Activated CD8-positive, alpha-beta memory T cell treated with anti-CD3 and anti-CD28 coated beads, Interleukin-2, amount 50 U/mL, for 24 hours (primary cell): Measurements from ENCODE around the gene CYP51A1.
"Not testable (repeated sequence)": the region's sequence is repeated elsewhere in the genome, so short reads cannot be mapped to it uniquely, and the experiment has no call there.

Experiments used
- DNase-seq: peaks from one replicate; pipeline ENCODE4 v3.0.0-alpha.2; 2020; ENCODE audit errors: extremely low read depth

Gene CYP51A1

GRCh38 chr7:92131093-92131492 is 3.2 kb downstream of the CYP51A1 start:
- no peak for DNase-seq

DNA sequence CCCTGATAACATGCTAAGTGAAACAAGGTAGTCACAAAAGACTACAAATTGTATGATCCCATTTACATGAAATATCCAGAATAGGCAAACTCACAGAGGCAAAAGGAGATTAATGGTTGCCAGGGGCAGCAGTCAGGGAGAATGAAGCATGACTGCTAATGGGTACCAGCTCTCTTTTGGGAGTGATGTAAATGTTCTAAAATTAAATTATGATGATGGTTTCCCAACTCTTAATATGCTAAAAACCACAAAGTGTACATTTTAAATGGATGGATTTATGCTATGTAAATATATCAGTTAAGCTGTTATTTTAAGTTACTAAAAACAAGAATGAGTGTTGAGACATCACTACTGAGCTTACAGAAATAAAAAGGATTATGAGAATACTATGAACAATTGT is 12.6 kb downstream of the CYP51A1 start:
- DNase-seq = no peak

- DNase-seq = no peak
Measured at GRCh38 chr7:92119213-92119759, 15.0 kb downstream of the CYP51A1 start.

DNA sequence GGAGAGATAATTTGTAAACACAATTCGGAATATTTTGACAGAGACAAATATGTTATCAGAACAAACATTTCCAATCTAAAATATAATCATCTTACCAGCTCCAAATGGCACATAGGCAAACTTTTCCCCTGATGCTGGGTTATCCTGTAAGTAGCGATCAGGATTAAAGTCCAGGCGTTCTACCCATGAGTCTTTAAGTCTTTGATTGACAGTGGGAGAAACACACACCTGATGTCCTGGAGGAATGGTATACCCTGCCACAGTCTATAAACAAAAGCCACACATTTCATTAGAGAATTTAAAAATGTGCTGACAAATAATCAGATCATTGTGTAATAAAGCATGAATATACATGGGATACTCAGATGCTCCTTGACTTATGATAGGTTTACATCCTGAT is 17.3 kb downstream of the CYP51A1 start:
- DNase-seq = no peak

DNA sequence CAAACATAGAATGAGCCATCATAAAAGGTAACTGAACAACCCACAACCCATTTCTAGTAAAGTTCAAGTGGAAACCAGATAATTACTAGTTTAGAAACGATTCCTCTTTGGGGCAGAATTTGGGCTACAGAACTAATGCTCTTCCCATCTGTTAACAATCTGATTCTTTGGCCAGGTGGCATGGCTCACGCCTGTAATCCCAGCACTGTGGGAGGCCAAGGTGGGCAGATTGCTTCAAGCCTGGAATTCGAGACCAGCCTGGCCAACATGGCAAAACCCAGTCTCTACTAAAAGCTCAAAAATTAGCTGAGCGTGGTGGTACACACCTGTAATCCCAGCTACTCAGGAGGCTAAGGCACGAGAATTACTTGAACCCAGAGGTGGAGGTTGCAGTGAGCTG is 18.5 kb downstream of the CYP51A1 start:
- DNase-seq = no peak

DNA sequence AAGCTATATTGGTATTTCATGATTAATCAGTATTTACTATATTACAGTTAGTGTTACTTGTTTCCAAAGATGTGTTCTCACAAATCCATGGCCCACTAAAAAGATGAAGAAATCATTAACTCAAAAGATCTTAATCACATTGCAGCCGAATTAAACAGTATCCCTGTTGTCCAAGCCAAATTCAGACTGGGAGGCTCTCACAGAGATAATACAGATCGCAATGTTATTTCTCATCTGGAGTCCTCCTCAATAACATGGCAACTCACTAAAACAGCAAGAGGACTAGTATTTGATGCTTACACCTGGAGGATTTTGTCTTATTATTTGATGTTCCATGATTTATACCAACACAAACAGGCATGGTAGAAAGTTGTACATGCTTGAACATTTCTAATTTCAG is 23.4 kb downstream of the CYP51A1 start:
- DNase-seq = no peak

GRCh38 chr7:92108821-92109220 is 25.5 kb downstream of the CYP51A1 start:
- no peak for DNase-seq

GRCh38 chr7:92102862-92103261 is 31.4 kb downstream of the CYP51A1 start:
- DNase-seq = not testable (repeated sequence)

DNA sequence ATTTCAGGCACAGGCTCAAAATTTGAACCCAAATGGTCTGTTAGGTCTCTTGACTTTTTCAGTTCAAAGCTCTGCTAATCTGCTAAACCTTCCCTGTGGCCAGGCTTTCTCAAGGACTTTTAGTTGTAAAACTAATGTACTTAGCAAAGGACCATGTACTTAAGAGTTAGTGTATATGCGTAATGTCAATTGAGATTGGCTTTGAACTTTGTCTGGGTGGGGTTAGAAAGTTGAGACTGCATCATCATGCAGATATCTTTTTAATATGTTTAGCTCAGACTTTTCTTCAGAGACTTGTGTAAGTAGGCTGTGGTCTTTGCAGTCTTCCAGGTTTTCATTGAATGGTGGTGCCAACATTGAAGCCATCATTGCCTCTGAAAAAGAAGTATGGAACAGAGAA is 33.7 kb downstream of the CYP51A1 start:
- no peak for DNase-seq

DNA sequence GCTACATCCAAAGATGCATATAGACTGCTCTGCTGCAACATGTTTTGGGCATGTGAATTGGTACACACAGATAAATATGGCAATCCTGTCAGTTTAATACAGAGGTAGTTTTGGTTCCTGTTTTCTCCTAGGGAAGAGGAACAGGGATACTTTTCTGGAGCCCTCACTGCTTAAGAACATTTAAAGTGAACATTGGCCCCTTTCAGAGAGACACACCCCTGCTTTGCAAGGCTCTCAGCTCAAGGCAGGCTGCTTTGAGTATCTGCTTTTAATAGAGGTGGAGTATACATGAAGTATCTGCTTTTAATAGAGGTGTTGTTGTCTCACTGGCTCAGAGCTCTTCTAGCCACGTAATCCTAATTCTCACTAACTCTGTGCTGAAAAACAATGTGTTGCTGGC is 38.9 kb downstream of the CYP51A1 start:
- no peak for DNase-seq

DNA sequence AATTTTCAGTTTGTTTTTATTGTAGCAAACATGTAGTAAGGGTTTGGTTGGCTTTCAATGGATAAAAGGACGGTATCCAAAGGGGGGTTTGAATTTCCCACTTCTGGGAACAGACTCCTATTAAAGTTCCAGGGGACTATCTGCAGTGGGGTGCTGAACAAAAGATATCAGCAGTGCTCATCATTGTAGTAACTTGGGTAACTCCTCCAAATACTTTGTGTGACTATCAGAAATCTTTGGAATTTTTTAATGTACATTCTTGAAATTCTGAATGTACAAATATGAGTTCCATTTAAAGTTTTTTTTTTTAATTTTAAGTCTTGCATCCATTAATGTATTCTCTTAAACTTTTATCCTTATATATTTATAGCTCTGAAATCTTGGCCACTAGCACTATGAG is 42.1 kb downstream of the CYP51A1 start:
- no peak for DNase-seq

GRCh38 chr7:92088266-92088665 is 46.0 kb downstream of the CYP51A1 start:
- no peak for DNase-seq

- DNase-seq = not testable (repeated sequence)
Measured at GRCh38 chr7:92083922-92084321, 50.4 kb downstream of the CYP51A1 start.

DNA sequence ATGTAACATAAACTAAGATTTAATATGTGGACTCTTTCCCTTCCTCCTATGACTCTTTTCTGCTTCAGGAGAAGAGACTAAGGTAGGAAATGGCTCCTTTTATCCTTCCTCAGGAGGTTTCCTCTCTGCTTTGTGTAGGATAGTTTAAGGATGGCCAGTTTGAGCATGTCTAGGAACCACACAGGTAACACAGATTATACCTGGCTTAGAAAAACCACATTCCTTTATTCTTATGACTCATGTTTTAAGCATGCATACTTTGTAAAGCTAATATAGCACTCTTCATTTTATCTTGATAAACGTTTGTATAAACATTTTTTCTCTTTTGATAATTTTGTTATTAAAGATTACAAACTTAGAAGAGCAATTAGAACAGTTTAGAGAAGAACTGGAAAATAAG is 57.8 kb downstream of the CYP51A1 start:
- DNase-seq = no peak

DNA sequence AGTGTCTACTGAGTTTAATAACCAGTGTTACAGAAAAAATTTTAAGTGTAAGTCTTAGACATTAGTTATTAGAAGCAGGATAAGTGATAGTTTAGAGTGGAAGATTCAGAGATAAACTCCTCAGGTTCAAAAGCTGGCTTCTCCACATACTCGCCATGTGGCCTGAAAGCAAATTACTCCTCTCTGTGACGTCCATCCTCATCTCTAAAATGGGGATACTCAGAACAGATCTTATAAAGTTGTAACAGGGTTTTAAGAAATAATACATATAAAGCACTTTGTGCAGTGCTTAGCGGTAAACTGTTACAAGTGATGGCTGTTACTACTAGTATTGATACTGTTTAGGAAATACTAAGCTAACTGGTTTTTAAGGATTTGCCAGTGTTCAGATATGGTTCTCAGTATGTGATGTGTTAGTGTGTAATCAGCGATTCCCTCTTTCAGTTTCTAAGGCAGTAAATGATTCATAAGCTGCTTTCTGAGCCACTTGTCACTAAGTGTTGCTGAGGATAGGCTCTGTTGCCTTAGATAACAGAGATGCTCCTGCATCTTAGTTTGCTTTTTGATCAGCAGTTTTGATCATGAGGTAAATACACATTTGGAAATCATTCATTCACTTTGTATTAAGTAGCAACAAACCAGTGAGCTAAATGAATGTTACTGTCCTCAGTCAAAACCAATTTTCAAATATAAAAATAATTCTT is 58.7 kb downstream of the CYP51A1 start:
- DNase-seq = no peak

DNA sequence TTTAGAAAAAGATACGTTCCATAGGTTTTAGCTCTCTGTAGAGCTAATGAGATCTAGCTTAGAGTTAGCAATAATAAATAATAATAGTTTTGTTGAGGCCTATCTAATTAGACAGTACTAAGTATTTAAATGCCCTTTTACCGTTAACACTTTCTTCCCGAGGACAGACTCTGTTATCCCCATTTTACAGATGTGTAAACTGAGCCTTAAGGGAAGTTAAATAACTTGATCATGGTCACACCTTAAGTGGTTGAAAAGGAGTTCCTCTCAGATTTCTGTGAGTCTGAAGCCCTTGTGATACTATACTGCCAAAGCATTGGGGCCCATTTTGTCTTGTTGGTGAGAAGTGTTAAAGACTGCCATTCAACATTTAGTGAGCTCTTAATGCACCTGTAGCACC is 61.6 kb downstream of the CYP51A1 start:
- DNase-seq = no peak

DNA sequence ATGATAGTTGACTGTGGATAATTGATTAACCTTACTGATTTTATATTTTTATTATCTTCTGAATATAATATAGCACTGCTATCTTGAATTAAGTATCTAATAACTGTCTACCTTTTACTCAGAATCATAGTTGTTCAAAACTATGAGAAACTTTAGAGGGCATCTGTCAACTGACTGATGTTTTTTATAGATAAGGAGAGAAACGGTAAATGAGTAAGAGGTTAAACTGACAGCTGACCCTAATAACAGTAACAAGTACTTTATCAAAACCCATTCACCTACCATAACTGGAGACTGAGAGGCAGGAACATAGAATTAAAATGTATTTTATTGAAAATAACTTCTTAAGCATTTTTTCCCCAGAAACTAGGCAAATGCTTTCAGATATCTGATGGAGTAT is 62.2 kb downstream of the CYP51A1 start:
- no peak for DNase-seq

- DNase-seq = no peak
Measured at GRCh38 chr7:92071032-92071431, 63.2 kb downstream of the CYP51A1 start.

- no peak for DNase-seq
Measured at GRCh38 chr7:92064438-92065029, 69.7 kb downstream of the CYP51A1 start.
